ENCODE results near the gene OSBPL2. TPM values are rescaled to one million over a fixed set of nuclear protein-coding genes. Genes with fewer than 3 reads are reported as not detected.

The OSBPL2 gene
- total RNA-seq, 4 donors from 2014 or later = 46.9 to 60.8 (median 50.8) TPM

- Histone ChIP-seq H3K9me3 (no peaks in the 10 kb centered on the region), H3K4me1 (peaks cover 0 to 6% of the 10 kb centered on the region in 2 donors), H3K36me3 (peaks cover 38 to 56% of the 10 kb centered on the region in 2 donors), H3K4me3 (replicated peaks in 1 of 3) (no peak overlapping the region), H3K27ac (no peak overlapping the region), H3K27me3 (no peaks in the 10 kb centered on the region)
- TF ChIP-seq CTCF (IDR thresholded peaks at IDR 0.05) (no peak), POLR2A (IDR thresholded peaks at IDR 0.05) (no peak)
- intact Hi-C loops (cut with DNase I) = no loop called here
- no peak for DNase-seq
- 93 to 95% methylated on average over 15 of the region's 15 CpGs for WGBS, 2 donors
Observed at GRCh38 chr20:62288535-62289105, 50.3 kb downstream of the OSBPL2 start.

DNA sequence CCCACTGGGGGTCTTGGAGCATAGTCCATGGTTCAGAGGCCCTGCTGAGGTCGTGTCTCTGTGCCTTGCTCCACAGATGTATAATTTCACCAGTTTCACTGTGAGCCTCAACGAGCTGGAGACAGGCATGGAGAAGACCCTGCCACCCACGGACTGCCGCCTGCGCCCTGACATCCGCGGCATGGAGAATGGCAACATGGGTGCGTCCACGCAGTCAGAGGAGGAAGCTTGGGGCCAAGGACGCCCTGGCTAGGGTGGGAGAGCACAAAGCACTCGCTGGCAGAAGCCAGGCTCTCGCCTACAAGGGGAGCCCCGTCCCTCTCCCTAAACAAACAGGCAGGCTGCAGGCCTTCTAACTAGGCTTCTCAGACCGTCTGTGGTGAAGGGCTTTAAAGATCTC, 50.8 kb downstream of the OSBPL2 start:
- 83% methylated on average over 11 to 14 of the region's 14 CpGs for WGBS, 2 donors

GRCh38 chr20:62289898-62290297, 51.6 kb downstream of the OSBPL2 start:
- Histone ChIP-seq H3K27ac (no peak overlapping the region), H3K9me3 (no peaks in the 10 kb centered on the region), H3K27me3 (no peaks in the 10 kb centered on the region), H3K4me3 (replicated peaks in 1 of 3) (no peak overlapping the region), H3K4me1 (peaks cover 0 to 6% of the 10 kb centered on the region in 2 donors), H3K36me3 (peaks cover 34 to 55% of the 10 kb centered on the region in 2 donors)
- TF ChIP-seq CTCF (IDR thresholded peaks at IDR 0.05) = no peak
- no peak for TF ChIP-seq POLR2A (IDR thresholded peaks at IDR 0.05)
- no peak for DNase-seq
- WGBS, 2 donors = 91 to 95% methylated on average over 8 of the region's 8 CpGs
- intact Hi-C loops (cut with DNase I) = no loop called here

More for the DNA sequence above, 50.8 kb downstream of the OSBPL2 start:
- Histone ChIP-seq H3K4me3 (replicated peaks in 1 of 3) (no peak overlapping the region), H3K27ac (no peak overlapping the region), H3K9me3 (no peaks in the 10 kb centered on the region), H3K36me3 (peaks cover 38 to 56% of the 10 kb centered on the region in 2 donors), H3K4me1 (peaks cover 0 to 6% of the 10 kb centered on the region in 2 donors), H3K27me3 (no peaks in the 10 kb centered on the region)
- intact Hi-C loops (cut with DNase I) = no loop called here
- DNase-seq = no peak
- no peak for TF ChIP-seq CTCF (IDR thresholded peaks at IDR 0.05)
- no peak for TF ChIP-seq POLR2A (IDR thresholded peaks at IDR 0.05)

- 94 to 95% methylated on average over 24 to 26 of the region's 29 CpGs for WGBS, 2 donors
- H3K4me1 ChIP-seq = peaks cover 0 to 4% of the 10 kb centered on the region in 2 donors
- H3K36me3 ChIP-seq = peaks cover 40 to 58% of the 10 kb centered on the region in 2 donors
- intact Hi-C loops (cut with DNase I) = no loop called here
- H3K27me3 ChIP-seq = no peaks in the 10 kb centered on the region
- no peak for TF ChIP-seq POLR2A (IDR thresholded peaks at IDR 0.05)
- no peak overlapping the region for H3K4me3 ChIP-seq (replicated peaks in 1 of 3)
- H3K9me3 ChIP-seq = no peaks in the 10 kb centered on the region
- H3K27ac ChIP-seq = no peak overlapping the region
- no peak for DNase-seq
Observed at GRCh38 chr20:62291251-62292066, 53.1 kb downstream of the OSBPL2 start.

DNA sequence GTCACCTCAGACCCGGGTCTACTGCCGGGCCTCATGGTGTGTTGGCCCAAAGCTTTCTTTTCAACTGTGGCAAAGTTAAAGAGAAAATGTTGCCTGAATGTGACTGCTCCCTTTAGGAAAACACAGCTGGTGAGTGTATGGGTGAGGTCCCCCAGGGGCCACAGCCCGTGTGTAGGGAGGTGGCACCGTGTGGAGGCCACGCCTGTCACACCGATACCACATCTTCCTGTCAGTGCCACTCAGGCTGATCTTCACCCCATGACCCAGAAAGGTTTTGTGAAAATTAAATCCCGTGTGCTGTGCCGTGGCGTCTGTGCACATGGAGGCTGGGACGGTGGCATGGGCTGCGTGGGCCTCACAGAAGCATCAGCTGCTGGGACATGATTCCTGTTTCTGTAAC, 53.8 kb downstream of the OSBPL2 start:
- H3K4me1 ChIP-seq = no peaks in the 10 kb centered on the region
- H3K27ac ChIP-seq = no peak overlapping the region
- intact Hi-C loops (cut with DNase I) = no loop called here
- no peaks in the 10 kb centered on the region for H3K9me3 ChIP-seq
- no peaks in the 10 kb centered on the region for H3K27me3 ChIP-seq
- DNase-seq = no peak
- TF ChIP-seq POLR2A (IDR thresholded peaks at IDR 0.05) (no peak), CTCF (IDR thresholded peaks at IDR 0.05) (no peak)
- 87 to 93% methylated on average over 8 to 11 of the region's 11 CpGs for WGBS, 2 donors
- no peak overlapping the region for H3K4me3 ChIP-seq (replicated peaks in 1 of 3)
- peaks cover 35 to 59% of the 10 kb centered on the region in 2 donors for H3K36me3 ChIP-seq
